GM10266 (cell line): Measurements from ENCODE around the gene HDHD5.

ENCODE experiments used
- DNase-seq: peaks from one replicate; pipeline ENCODE4 v3.0.0; 2012; ENCODE audit errors: extremely low spot score
- TF ChIP-seq, protein P1 (sequence below): IDR thresholded peaks from 2 replicates; pipeline ENCODE4 v1.5.1; 2012; ENCODE audit warnings: mild to moderate bottlenecking, low read depth; ENCODE audit not compliant: control insufficient read depth, insufficient read depth; ENCODE audit errors: missing control alignments

The HDHD5 gene

DNA sequence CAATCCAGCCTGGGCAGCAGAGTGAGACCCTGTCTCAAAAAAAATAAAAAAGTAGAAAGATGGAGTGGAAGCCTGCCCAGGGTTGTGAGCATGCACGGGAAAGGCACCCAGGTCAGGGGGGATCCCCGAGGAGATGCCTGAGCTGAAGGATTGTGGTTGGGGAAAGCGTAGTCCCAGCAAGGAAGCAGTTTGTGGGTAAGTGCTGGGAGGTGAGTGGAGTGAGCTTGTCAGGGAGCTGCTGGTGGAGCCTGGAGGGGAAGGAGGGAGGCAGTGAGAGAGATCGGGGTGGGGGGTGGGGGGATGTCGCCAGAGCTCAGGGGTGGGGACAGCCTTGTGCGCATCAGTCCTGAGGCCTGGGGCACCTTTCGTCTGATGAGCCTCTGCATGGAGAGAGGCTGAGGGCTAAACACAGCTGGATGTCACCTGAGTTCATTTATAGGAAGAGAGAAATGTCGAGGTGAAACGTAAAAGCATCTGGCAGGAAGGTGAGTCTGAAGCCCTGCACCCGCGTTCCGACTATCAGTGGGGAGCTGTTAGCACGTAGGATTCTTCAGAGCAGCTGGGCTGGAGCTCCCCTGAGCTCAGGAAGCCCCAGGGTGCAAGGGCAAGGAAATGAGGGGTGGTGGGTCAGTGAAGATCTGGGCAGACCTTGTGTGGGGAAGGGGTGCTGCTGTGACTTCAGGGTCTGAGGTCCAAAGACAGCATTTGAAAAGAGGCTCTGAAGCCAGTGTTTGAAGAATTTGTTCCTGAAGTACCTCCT, 48.1 kb downstream of the HDHD5 start:
- no peak for DNase-seq
- TF ChIP-seq, protein P1, sequence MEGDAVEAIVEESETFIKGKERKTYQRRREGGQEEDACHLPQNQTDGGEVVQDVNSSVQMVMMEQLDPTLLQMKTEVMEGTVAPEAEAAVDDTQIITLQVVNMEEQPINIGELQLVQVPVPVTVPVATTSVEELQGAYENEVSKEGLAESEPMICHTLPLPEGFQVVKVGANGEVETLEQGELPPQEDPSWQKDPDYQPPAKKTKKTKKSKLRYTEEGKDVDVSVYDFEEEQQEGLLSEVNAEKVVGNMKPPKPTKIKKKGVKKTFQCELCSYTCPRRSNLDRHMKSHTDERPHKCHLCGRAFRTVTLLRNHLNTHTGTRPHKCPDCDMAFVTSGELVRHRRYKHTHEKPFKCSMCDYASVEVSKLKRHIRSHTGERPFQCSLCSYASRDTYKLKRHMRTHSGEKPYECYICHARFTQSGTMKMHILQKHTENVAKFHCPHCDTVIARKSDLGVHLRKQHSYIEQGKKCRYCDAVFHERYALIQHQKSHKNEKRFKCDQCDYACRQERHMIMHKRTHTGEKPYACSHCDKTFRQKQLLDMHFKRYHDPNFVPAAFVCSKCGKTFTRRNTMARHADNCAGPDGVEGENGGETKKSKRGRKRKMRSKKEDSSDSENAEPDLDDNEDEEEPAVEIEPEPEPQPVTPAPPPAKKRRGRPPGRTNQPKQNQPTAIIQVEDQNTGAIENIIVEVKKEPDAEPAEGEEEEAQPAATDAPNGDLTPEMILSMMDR = no peak

DNA sequence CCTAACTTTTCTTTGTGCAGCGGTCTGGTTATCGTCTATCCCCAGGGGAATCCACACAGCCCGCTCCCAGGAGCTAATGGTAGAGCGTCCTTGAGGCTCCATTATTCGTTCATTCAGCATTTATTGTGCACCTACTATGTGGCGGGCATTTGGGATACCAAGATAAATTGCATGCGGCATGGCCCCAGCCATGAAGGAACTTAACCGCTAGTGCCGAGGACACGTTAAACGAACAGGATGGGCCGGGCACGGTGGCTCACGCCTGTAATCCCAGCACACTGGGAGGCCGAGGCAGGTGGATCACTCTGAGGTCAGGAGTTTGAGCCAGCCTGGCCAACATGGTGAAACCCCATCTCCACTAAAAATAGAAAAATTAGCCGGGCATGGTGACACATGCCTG, 49.1 kb downstream of the HDHD5 start:
- no peak for DNase-seq
- TF ChIP-seq, protein P1 = no peak

- DNase-seq = no peak
- TF ChIP-seq, protein P1 = no peak
Measured at GRCh38 chr22:17109113-17109865, 49.8 kb downstream of the HDHD5 start.

- DNase-seq = no peak
- TF ChIP-seq, protein P1 = no peak
Measured at GRCh38 chr22:17108256-17109112, 50.6 kb downstream of the HDHD5 start.

DNA sequence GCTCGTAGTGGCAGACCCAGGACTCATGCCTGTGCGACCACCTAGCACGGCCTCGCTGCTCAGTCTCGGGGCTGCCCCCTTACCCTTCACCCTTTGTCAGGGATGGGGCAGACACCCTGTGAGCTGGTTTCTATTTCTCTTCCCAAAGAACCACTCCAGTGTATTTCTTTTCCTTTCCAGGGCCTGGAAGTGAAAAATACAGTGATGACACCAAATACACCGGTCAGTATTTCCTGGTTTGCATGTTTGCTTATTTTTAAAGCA, 51.6 kb downstream of the HDHD5 start:
- TF ChIP-seq, protein P1 = no peak
- DNase-seq = no peak

- DNase-seq = no peak
- TF ChIP-seq, protein P1 = no peak
Measured at GRCh38 chr22:17106785-17107546, 52.1 kb downstream of the HDHD5 start.
